HCT116 (cell line): ENCODE data around the gene MAP4K4. TPM values are rescaled to one million over a fixed set of nuclear protein-coding genes. Genes with fewer than 3 reads are reported as not detected.

Experiments
- ATAC-seq: fragments of 200-7000 bp; cut with Tn5 transposase; 2 replicates; pipeline ENCODE4 v1.9.1; 2020; ENCODE audit warnings: mild to moderate bottlenecking, moderate library complexity
- BruUV-seq: library from RNA; stranded (reverse); fragments of 400-500 nt; replicated peaks from 2 replicates; lab custom pipeline; 2021; lab: Mats Ljungman, UMichigan
- CTCF ChIA-PET: fragments of 300-600 bp; sonication (Branson Sonifier 250); formaldehyde crosslinking; loops from one replicate; lab custom pipeline; 2021; ENCODE audit warnings: antibody characterized with exemption; lab: Charles Lee
- POLR2A ChIA-PET: fragments of 300-600, 350-600 bp; sonication (Branson Sonifier 250); formaldehyde crosslinking; loops from one replicate; lab custom pipeline; 2021; ENCODE audit warnings: antibody characterized with exemption; lab: Charles Lee
- RAD21 ChIA-PET, 2 experiments: fragments of 300-600 bp; sonication (Branson Sonifier 250); formaldehyde crosslinking; loops; one replicate each; lab custom pipeline; 2023; ENCODE audit warnings: low total read pairs in 2 of 2; ENCODE audit not compliant: uncharacterized antibody in 2 of 2, unreplicated experiment in 2 of 2, low non-redundant PET in 1 of 2; lab: Charles Lee
- DNase-seq: peaks from one replicate; pipeline ENCODE4 v3.0.0-alpha.2; 2010; ENCODE audit warnings: low read depth, low spot score
- H2AFZ ChIP-seq: fragments of 200-600 bp; shearing (Covaris generic), sonication (generic); 2 replicates; pipeline ENCODE4 v1.6.1; 2017; ENCODE audit warnings: low read depth, mixed run types, mixed read lengths, antibody characterized with exemption, low read length; ENCODE audit not compliant: poor library complexity, severe bottlenecking
- H3K27ac ChIP-seq: 2 replicates; pipeline ENCODE4 v1.5.1; 2012; ENCODE audit warnings: low read depth, low read length
- H3K27me3 ChIP-seq: fragments of 200-600 bp; sonication (generic); 2 replicates; pipeline ENCODE4 v1.6.1; 2016; ENCODE audit warnings: mixed run types, low read length, mixed read lengths; ENCODE audit not compliant: insufficient read depth
- H3K36me3 ChIP-seq, 2 experiments: fragments of 200-500 bp in 1 of 2; fragments of 200-600 bp in 1 of 2; sonication (Bioruptor generic) in 1 of 2; sonication (generic) in 1 of 2; 2 replicates each; pipeline versions ENCODE4 v1.5.1 to v1.6.1; 2014 to 2016; ENCODE audit warnings: low read length in 2 of 2, inconsistent platforms in 1 of 2, mixed read lengths in 1 of 2, mixed run types in 1 of 2; ENCODE audit not compliant: insufficient read depth in 2 of 2, control insufficient read depth in 1 of 2
- H3K4me1 ChIP-seq, 2 experiments: fragments of 200-600 bp in 1 of 2; sonication (generic) in 1 of 2; 2 replicates each; pipeline versions ENCODE4 v1.5.1 to v1.6.1; 2012 to 2017; ENCODE audit warnings: low read length in 2 of 2, inconsistent platforms in 1 of 2, mild to moderate bottlenecking in 1 of 2, mixed read lengths in 1 of 2, mixed run types in 1 of 2, moderate library complexity in 1 of 2; ENCODE audit not compliant: insufficient read depth in 2 of 2, control insufficient read depth in 1 of 2
- H3K4me2 ChIP-seq: fragments of 200-600 bp; sonication (generic); 2 replicates; pipeline ENCODE4 v1.6.1; 2017; ENCODE audit warnings: mixed run types, low read length, mixed read lengths
- H3K4me3 ChIP-seq, 2 experiments: fragments of 200-600 bp in 1 of 2; sonication (generic) in 1 of 2; replicated peaks in 1 of 2; 2 replicates each; pipeline ENCODE4 v1.5.1; 2011 to 2016; ENCODE audit warnings: low read length in 2 of 2, control low read depth in 1 of 2, low read depth in 1 of 2, mild to moderate bottlenecking in 1 of 2, mixed read lengths in 1 of 2, mixed run types in 1 of 2
- H3K79me2 ChIP-seq: fragments of 200-600 bp; sonication (generic); 2 replicates; pipeline ENCODE4 v1.6.1; 2017; ENCODE audit warnings: mild to moderate bottlenecking, mixed run types, low read length, moderate library complexity, mixed read lengths; ENCODE audit not compliant: insufficient read depth
- H3K9ac ChIP-seq: fragments of 200-600 bp; sonication (generic); 2 replicates; pipeline ENCODE4 v1.6.1; 2016; ENCODE audit warnings: low read length, mixed read lengths
- H3K9me2 ChIP-seq: fragments of 200-600 bp; sonication (generic), shearing (Covaris generic); 2 replicates; pipeline ENCODE4 v1.6.1; 2017; ENCODE audit warnings: mixed run types, mild to moderate bottlenecking, moderate library complexity; ENCODE audit not compliant: insufficient read depth
- H3K9me3 ChIP-seq, 2 experiments: fragments of 200-500 bp in 1 of 2; fragments of 200-600 bp in 1 of 2; sonication (Bioruptor generic) in 1 of 2; sonication (generic) in 1 of 2; 2 replicates each; pipeline ENCODE4 v1.6.1; 2014 to 2017; ENCODE audit warnings: low read length in 2 of 2, mixed read lengths in 2 of 2, inconsistent platforms in 1 of 2, low read depth in 1 of 2, mild to moderate bottlenecking in 1 of 2, mixed run types in 1 of 2, moderate library complexity in 1 of 2; ENCODE audit not compliant: control insufficient read depth in 1 of 2, insufficient read depth in 1 of 2
- H4K20me1 ChIP-seq: fragments of 200-600 bp; sonication (generic), shearing (Covaris generic); 2 replicates; pipeline ENCODE4 v1.6.1; 2017; ENCODE audit warnings: mixed run types, mild to moderate bottlenecking, moderate library complexity; ENCODE audit not compliant: insufficient read depth
- EZH2phosphoT487 ChIP-seq: fragments of 200-600 bp; IDR thresholded peaks from 2 replicates; pipeline ENCODE4 v1.6.1; 2018; ENCODE audit warnings: antibody characterized with exemption, borderline replicate concordance
- SIN3A ChIP-seq: IDR thresholded peaks from 2 replicates; pipeline ENCODE4 v1.6.1; 2012; ENCODE audit warnings: low read depth
- TCF7L2 ChIP-seq: IDR thresholded peaks from 2 replicates; pipeline ENCODE4 v1.7.0; 2011; ENCODE audit warnings: borderline replicate concordance, inconsistent platforms; ENCODE audit not compliant: insufficient read depth, insufficient read length; ENCODE audit errors: extremely low read depth
- intact Hi-C: fragments of 100-400 bp; cut with micrococcal nuclease; formaldehyde crosslinking; loops from 2 replicates; pipeline ENCODE4 v1.10.0; 2022
- total RNA-seq: library from RNA; stranded (reverse); gene quantifications from one replicate; pipeline ENCODE4 v1.2.1, GENCODE V29; 2021; ENCODE audit not compliant: unreplicated experiment
- TF ChIP-seq, protein P1 (sequence below): IDR thresholded peaks from 2 replicates; pipeline ENCODE4 v1.6.1; 2012
- TF ChIP-seq, protein P2 (sequence below): IDR thresholded peaks from 2 replicates; pipeline ENCODE4 v1.6.1; 2012; ENCODE audit warnings: low read depth

MAP4K4 gene
- total RNA-seq, 1 experiment from 2014 or later = 62.3 TPM

DNA sequence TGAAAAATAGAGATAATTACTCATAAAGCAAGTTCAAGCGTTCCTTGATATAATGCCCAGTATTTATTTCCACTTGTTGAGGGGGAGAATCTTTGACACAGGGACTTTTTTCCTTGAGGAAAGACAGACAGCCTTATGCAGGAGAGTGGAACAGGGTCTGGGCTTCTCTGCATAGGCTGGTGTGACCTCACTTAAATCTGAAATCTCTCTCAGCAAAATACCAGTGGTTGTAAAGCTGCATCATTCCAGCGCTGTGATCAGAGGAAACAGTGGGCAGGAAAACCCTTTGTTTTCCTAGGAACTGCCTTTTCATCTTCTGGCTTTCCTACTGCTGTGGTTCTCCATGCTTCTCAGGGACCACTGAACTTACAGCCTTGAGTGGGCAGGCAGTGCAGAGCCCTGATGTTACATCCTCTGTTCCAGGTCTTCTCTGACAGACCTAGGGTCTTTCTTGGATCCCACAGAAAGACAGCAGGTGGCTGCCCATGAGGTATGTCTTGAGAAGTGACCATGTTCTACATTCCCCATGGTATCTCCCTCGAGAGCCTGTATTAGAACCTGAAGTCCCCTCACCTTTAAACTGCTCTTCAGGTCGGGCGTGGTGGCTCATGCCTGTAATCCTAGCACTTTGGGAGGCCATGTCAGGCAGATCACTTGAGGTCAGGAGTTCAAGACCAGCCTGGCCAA, 17.6 kb upstream of the MAP4K4 start:
- no peak for DNase-seq
- ATAC-seq = no peak
- no peak overlapping the region for H3K27ac ChIP-seq
- no peak overlapping the region for H2AFZ ChIP-seq
- ChIA-PET RAD21 (no interaction called here), POLR2A (no interaction called here), CTCF (no interaction called here)
- no peaks in the 10 kb centered on the region for H3K36me3 ChIP-seq
- H3K9me2 ChIP-seq = no peaks in the 10 kb centered on the region
- BruUV-seq = no TSS peak
- TF ChIP-seq, protein P1, sequence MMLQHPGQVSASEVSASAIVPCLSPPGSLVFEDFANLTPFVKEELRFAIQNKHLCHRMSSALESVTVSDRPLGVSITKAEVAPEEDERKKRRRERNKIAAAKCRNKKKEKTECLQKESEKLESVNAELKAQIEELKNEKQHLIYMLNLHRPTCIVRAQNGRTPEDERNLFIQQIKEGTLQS = no peak
- TF ChIP-seq, protein P2, sequence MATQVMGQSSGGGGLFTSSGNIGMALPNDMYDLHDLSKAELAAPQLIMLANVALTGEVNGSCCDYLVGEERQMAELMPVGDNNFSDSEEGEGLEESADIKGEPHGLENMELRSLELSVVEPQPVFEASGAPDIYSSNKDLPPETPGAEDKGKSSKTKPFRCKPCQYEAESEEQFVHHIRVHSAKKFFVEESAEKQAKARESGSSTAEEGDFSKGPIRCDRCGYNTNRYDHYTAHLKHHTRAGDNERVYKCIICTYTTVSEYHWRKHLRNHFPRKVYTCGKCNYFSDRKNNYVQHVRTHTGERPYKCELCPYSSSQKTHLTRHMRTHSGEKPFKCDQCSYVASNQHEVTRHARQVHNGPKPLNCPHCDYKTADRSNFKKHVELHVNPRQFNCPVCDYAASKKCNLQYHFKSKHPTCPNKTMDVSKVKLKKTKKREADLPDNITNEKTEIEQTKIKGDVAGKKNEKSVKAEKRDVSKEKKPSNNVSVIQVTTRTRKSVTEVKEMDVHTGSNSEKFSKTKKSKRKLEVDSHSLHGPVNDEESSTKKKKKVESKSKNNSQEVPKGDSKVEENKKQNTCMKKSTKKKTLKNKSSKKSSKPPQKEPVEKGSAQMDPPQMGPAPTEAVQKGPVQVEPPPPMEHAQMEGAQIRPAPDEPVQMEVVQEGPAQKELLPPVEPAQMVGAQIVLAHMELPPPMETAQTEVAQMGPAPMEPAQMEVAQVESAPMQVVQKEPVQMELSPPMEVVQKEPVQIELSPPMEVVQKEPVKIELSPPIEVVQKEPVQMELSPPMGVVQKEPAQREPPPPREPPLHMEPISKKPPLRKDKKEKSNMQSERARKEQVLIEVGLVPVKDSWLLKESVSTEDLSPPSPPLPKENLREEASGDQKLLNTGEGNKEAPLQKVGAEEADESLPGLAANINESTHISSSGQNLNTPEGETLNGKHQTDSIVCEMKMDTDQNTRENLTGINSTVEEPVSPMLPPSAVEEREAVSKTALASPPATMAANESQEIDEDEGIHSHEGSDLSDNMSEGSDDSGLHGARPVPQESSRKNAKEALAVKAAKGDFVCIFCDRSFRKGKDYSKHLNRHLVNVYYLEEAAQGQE = no peak
- TF ChIP-seq SIN3A (no peak), EZH2phosphoT487 (no peak), TCF7L2 (no peak)
- intact Hi-C loops = loop anchor here (5.0 kb wide), 1 partner anchor 167 kb away; no protein-coding TSS in a partner anchor
- H3K4me3 ChIP-seq = no peak overlapping the region
- H3K4me1 ChIP-seq = peaks cover 0 to 6% of the 10 kb centered on the region in 2 experiments; a peak in 2 of 4 replicates
- no peaks in the 10 kb centered on the region for H3K79me2 ChIP-seq
- no peak overlapping the region for H3K9ac ChIP-seq
- H3K9me3 ChIP-seq = no peaks in the 10 kb centered on the region
- H3K27me3 ChIP-seq = no peaks in the 10 kb centered on the region
- no peaks in the 10 kb centered on the region for H4K20me1 ChIP-seq
- no peak overlapping the region for H3K4me2 ChIP-seq
